ENCODE results near the gene MS4A6E. TPM values are rescaled to one million over a fixed set of nuclear protein-coding genes. Genes with fewer than 3 reads are reported as not detected.

MS4A6E gene
- total RNA-seq, 4 donors from 2014 or later: not detected

DNA sequence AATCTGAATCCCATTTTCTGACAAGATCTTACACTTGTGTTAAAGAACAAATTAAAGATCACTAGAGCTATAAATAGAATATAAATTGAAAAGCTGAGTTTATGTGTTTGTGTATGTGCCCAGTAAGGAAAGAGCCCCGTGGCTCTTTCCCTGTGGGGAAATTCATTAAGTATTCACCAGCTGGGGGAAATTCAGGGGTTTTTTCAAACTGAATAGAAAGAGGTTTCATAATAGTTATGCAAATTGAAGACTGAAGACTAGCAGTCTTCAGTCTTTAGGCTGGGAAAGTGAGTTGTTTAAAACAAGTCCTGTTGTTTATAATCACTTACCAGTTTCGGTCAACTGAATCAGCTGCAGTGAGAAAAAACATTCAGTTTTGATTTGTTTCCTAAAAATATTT is 40.0 kb downstream of the MS4A6E start:
- Histone ChIP-seq H3K4me3 (no peak overlapping the region), H3K4me1 (no peaks in the 10 kb centered on the region), H3K27ac (no peak overlapping the region), H3K36me3 (no peaks in the 10 kb centered on the region), H3K27me3 (peaks cover 28% of the 10 kb centered on the region), H3K9me3 (no peaks in the 10 kb centered on the region)
- TF ChIP-seq POLR2AphosphoS5 (IDR thresholded peaks at IDR 0.05): no peak
- TF ChIP-seq, protein P1, sequence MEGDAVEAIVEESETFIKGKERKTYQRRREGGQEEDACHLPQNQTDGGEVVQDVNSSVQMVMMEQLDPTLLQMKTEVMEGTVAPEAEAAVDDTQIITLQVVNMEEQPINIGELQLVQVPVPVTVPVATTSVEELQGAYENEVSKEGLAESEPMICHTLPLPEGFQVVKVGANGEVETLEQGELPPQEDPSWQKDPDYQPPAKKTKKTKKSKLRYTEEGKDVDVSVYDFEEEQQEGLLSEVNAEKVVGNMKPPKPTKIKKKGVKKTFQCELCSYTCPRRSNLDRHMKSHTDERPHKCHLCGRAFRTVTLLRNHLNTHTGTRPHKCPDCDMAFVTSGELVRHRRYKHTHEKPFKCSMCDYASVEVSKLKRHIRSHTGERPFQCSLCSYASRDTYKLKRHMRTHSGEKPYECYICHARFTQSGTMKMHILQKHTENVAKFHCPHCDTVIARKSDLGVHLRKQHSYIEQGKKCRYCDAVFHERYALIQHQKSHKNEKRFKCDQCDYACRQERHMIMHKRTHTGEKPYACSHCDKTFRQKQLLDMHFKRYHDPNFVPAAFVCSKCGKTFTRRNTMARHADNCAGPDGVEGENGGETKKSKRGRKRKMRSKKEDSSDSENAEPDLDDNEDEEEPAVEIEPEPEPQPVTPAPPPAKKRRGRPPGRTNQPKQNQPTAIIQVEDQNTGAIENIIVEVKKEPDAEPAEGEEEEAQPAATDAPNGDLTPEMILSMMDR (IDR thresholded peaks at IDR 0.05): no peak
- TF ChIP-seq EP300 (IDR thresholded peaks at IDR 0.05): no peak
- no peak for TF ChIP-seq POLR2A (IDR thresholded peaks at IDR 0.05)
- 34 to 49% methylated on average over 2 of the region's 2 CpGs for WGBS, 2 donors (ENCODE audit: low coverage in 1 of 2)
- no peak for ATAC-seq

DNA sequence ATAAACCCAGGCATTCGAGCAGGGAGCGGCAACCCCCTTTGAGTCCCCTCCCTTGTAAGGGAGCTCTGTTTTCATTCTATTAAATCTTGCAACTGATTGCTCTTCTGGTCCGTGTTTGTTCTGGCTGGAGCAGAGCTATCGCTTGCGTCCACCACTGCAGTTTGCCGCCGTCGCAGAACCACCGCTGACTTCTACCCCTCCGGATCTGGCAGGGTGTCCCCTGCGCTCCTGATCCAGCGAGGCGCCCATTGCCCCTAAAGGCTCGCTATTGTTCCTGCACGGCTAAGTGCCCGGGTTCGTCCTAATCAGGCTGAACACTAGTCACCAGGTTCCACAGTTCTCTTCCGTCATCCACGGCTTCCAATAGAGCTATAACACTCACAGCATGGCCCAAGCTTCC is 40.8 kb downstream of the MS4A6E start:
- H3K36me3 ChIP-seq: no peaks in the 10 kb centered on the region
- ATAC-seq: no peak
- H3K9me3 ChIP-seq: no peaks in the 10 kb centered on the region
- H3K27ac ChIP-seq: no peak overlapping the region
- H3K4me1 ChIP-seq: no peaks in the 10 kb centered on the region
- H3K4me3 ChIP-seq: no peak overlapping the region
- WGBS, 2 donors (ENCODE audit: low coverage in 1 of 2): 80 to 95% methylated on average over 2 to 10 of the region's 19 CpGs
- peaks cover 28% of the 10 kb centered on the region for H3K27me3 ChIP-seq
- TF ChIP-seq POLR2A (IDR thresholded peaks at IDR 0.05) (no peak), EP300 (IDR thresholded peaks at IDR 0.05) (no peak), POLR2AphosphoS5 (IDR thresholded peaks at IDR 0.05) (no peak)
- TF ChIP-seq, protein P1 (IDR thresholded peaks at IDR 0.05): no peak

DNA sequence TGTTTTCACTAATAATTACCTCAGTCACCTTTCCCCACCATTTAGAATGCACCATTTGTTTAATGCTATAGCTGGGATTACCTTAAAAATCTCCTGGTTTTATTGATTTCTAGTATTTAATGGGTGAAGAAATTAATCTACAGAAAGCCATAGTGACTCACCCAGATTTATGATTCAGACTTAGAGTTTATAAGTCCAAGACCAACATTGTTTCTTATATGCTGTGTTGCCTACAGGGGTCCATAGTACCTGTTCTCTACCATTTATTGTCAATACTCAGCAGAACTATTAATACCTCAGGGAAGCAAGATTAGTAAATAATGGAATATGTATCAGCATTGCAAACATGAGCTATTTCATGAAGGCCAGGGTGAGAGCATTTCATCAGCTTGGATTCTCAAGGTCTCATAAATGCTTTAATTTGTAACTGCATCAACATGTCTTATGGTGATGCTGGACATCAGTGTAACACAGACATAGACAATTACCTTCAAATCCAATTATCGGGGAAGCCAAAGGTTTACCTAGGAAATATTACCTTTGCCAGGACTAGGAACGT is 43.3 kb downstream of the MS4A6E start:
- peaks cover 13% of the 10 kb centered on the region for H3K27me3 ChIP-seq
- WGBS, 2 donors (ENCODE audit: low coverage in 1 of 2): 59 to 61% methylated on average over 2 of the region's 2 CpGs
- no peak for ATAC-seq
- H3K9me3 ChIP-seq: no peaks in the 10 kb centered on the region
- H3K4me1 ChIP-seq: no peaks in the 10 kb centered on the region
- H3K4me3 ChIP-seq: no peak overlapping the region
- H3K27ac ChIP-seq: no peak overlapping the region
- no peak for TF ChIP-seq POLR2AphosphoS5 (IDR thresholded peaks at IDR 0.05)
- no peaks in the 10 kb centered on the region for H3K36me3 ChIP-seq

DNA sequence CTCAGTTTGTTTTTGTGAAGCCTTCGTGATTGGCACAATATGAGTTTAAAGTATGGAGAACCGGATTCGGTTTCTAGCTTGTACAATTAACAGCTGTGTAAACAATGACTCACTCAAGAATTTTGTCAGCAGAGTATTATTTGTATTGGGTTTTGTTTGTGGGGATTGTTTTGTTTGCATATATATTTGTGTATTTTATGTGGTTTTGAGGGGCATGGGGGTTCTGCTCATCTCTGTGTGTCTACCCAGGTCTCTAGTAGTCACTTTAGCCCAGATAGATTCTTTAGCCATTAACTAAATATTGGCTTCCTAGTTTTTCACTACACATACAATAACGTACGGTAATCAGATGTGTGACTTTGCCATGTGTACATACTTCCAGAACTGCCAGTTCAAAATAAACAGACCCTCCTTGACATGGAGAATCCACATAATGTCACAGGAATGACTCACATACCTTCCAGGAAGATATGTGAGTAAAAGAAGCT is 43.8 kb downstream of the MS4A6E start:
- Histone ChIP-seq H3K27me3 (peaks cover 13% of the 10 kb centered on the region), H3K36me3 (no peaks in the 10 kb centered on the region), H3K9me3 (no peaks in the 10 kb centered on the region), H3K4me3 (no peak overlapping the region), H3K4me1 (no peaks in the 10 kb centered on the region), H3K27ac (no peak overlapping the region)
- TF ChIP-seq, protein P1 (IDR thresholded peaks at IDR 0.05): no peak
- TF ChIP-seq POLR2A (IDR thresholded peaks at IDR 0.05) (no peak), EP300 (IDR thresholded peaks at IDR 0.05) (no peak), POLR2AphosphoS5 (IDR thresholded peaks at IDR 0.05) (no peak)
- 42 to 51% methylated on average over 4 to 5 of the region's 5 CpGs for WGBS, 2 donors (ENCODE audit: low coverage in 1 of 2)
- no peak for ATAC-seq

DNA sequence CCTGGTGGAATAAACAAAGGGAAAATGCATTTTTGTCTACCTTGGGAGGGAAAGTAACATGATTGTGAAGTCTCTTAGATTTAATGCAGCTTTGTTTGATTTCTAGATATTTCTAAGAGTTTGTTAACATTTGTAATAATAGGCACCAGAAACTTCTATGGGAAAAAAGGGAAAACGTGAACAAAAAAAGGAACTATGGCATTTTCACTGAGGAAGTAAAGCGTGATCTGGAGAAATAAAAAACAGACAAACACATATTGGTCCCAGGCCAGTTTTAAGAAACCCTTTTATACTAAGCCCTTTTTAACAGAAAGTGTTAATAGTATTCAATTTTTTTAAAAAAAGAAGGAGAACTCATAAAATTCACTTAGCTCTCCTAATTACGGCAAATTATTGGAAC is 44.3 kb downstream of the MS4A6E start:
- no peak overlapping the region for H3K27ac ChIP-seq
- no peak for TF ChIP-seq POLR2A (IDR thresholded peaks at IDR 0.05)
- no peak for TF ChIP-seq POLR2AphosphoS5 (IDR thresholded peaks at IDR 0.05)
- TF ChIP-seq, protein P1 (IDR thresholded peaks at IDR 0.05): no peak
- no peak for TF ChIP-seq EP300 (IDR thresholded peaks at IDR 0.05)
- no peak for ATAC-seq
- H3K4me1 ChIP-seq: no peaks in the 10 kb centered on the region
- WGBS, 2 donors (ENCODE audit: low coverage in 1 of 2): 84 to 85% methylated on average over 3 of the region's 3 CpGs
- peaks cover 13% of the 10 kb centered on the region for H3K27me3 ChIP-seq
- H3K4me3 ChIP-seq: no peak overlapping the region
- H3K36me3 ChIP-seq: no peaks in the 10 kb centered on the region
- H3K9me3 ChIP-seq: no peaks in the 10 kb centered on the region
